ENCODE results near the gene CCNB2.

- no peak for TF ChIP-seq CTCF (IDR thresholded peaks at IDR 0.05)
- TF ChIP-seq POLR2AphosphoS5 (IDR thresholded peaks at IDR 0.05) = no peak
- TF ChIP-seq EP300 (IDR thresholded peaks at IDR 0.05) = no peak
- no peak for TF ChIP-seq POLR2A (IDR thresholded peaks at IDR 0.05)
Observed at GRCh38 chr15:59143281-59143680, 38.3 kb downstream of the CCNB2 start.

Data from sigmoid colon (tissue), 4 donors.